PC-3 (cell line): ENCODE data around the gene PTPRD.

Experiments
- CTCF ChIP-seq: fragments of 300-600 bp; sonication (generic); conservative IDR thresholded peaks from 2 replicates; pipeline ENCODE4 v1.5.1; 2017; ENCODE audit warnings: antibody characterized with exemption, low read depth, mild to moderate bottlenecking, low read length
- EZH2 ChIP-seq: fragments of 300-600 bp; sonication (generic); IDR thresholded peaks from one replicate; pipeline ENCODE4 v1.6.1; 2017; ENCODE audit warnings: antibody characterized with exemption, mild to moderate bottlenecking, low read length; ENCODE audit not compliant: unreplicated experiment

GRCh38 chr9:8816361-8816760, 1796.4 kb downstream of the PTPRD start:
- TF ChIP-seq CTCF: no peak
- TF ChIP-seq EZH2: no peak
